Natural killer cell treated with Interleukin-12 subunit alpha and Interleukin-12 subunit beta and Interleukin-15 and Interleukin-18, amount 100 ng/mL, for 72 hours (primary cell): ENCODE measurements around the gene CMIP. TPM values are rescaled to one million over a fixed set of nuclear protein-coding genes. Genes with fewer than 3 reads are reported as not detected.
A peak's percentile ranks its signal among the peaks of the same experiment; 100 is the strongest.
"Not testable (repeated sequence)": the region's sequence is repeated elsewhere in the genome, so short reads cannot be mapped to it uniquely, and the experiment has no call there.

Experiments used
- ATAC-seq, 2 donors: fragments of 150-1000 bp; cut with Tn5 transposase in 1 of 2; sonication (Bioruptor Pico), chemical (Tn5 transposase) in 1 of 2; 2 replicates each; pipeline ENCODE4 v1.10.0; 2021
- DNase-seq: peaks from one replicate; pipeline ENCODE4 v3.0.0; 2022; ENCODE audit warnings: low spot score
- H3K27ac Mint-ChIP-seq, 2 donors: 1 replicate in 1 of 2; 2 replicates in 1 of 2; pipeline ENCODE4 v1.8.0; 2022; ENCODE audit warnings: mixed read lengths in 2 of 2, mild to moderate bottlenecking in 1 of 2, moderate library complexity in 1 of 2
- H3K27me3 Mint-ChIP-seq, 2 donors: 1 replicate in 1 of 2; 2 replicates in 1 of 2; pipeline ENCODE4 v1.8.0; 2022; ENCODE audit warnings: mixed read lengths in 2 of 2
- H3K36me3 Mint-ChIP-seq: one replicate; pipeline ENCODE4 v1.8.0; 2022; ENCODE audit warnings: mixed read lengths
- H3K4me1 Mint-ChIP-seq, 2 donors: 1 replicate in 1 of 2; 2 replicates in 1 of 2; pipeline ENCODE4 v1.8.0; 2022; ENCODE audit warnings: low read depth in 2 of 2, mixed read lengths in 2 of 2, mild to moderate bottlenecking in 1 of 2
- H3K4me3 Mint-ChIP-seq: one replicate; pipeline ENCODE4 v1.8.0; 2022; ENCODE audit warnings: mixed read lengths
- H3K9me3 Mint-ChIP-seq: 2 replicates; pipeline ENCODE4 v1.8.0; 2022; ENCODE audit warnings: mixed read lengths
- total RNA-seq, 2 donors: library from RNA; stranded (reverse); gene quantifications; one replicate each; pipeline ENCODE4 v1.2.3, GENCODE V29; 2022

CMIP gene
- total RNA-seq, 2 donors from 2014 or later: 48.0 to 57.6 TPM

DNA sequence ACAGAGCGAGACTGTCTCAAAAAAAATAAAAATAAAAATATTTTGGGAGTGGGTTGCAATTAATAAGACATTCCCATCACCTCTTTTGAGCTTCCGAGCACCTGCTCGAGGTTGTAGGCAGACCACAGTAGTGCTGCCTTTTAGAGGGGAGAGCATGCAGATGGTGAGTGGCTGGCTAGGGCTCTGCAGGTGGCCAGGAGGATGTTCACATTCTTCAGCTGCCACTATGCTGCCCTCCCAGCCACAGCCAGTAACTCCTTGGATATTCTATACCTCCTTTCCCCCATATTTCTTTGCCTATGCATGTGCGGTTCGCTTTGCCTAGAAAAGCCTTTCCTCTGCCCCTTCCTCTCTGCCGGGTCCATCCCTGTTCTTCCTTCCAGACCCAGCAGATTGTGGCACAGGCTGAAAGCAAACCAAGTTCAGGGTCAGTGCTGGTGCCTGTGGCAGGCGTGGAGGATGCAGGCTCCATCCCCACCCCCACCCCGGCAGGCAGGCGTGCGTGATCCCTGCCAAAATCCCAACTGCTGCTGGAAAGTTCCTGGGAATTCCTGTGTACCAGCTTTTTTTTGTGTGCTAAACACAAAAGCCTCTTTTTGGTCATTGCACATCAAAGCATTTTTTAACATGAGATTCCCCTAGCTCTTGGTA is 33.8 kb upstream of the CMIP start:
- peaks cover 0 to 7% of the 10 kb centered on the region in 2 donors for H3K27me3 Mint-ChIP-seq
- no peaks in the 10 kb centered on the region for H3K9me3 Mint-ChIP-seq
- no peak for DNase-seq
- no peak overlapping the region for H3K27ac Mint-ChIP-seq
- no peaks in the 10 kb centered on the region for H3K36me3 Mint-ChIP-seq
- H3K4me1 Mint-ChIP-seq: no peaks in the 10 kb centered on the region
- no peak overlapping the region for H3K4me3 Mint-ChIP-seq
- ATAC-seq: no peak

DNA sequence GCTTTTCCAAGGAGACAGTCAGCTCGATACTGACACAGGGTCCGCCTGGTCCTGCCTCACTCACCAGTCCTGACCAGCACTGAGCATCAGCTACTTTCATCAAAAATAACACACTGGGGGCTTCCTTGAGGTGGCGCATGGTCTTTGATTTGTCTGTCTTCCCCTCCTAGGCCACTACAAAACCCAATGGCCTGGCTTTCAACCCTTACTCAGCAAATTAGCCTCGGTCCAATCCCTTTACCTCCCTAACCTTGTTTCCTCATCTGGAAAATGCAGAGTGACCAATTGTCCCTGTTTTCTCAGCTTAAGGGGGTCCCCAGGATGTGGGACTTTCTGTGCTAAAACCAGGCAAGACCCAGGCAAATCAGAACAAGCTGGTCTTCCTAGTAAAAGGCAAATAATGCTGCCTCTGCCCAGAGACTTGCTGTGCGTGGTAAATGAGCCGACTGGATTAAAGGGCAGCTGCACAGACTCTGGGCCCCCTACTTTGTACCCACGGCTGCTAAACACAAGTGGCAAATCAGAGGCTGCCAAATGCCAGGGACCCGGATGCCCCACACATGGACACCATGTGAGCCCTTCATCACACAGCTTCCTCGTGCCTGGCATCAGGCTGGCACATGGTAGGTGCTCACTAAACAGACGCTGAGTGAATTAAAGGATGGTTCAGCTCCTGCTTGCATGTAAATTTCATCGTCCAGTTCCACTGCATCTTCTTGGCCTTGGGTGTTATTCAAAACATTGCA is 31.2 kb upstream of the CMIP start:
- Mint-ChIP-seq H3K36me3 (no peaks in the 10 kb centered on the region), H3K4me3 (no peak overlapping the region), H3K27me3 (peaks cover 0 to 7% of the 10 kb centered on the region in 2 donors), H3K27ac (no peak overlapping the region), H3K4me1 (no peaks in the 10 kb centered on the region), H3K9me3 (no peaks in the 10 kb centered on the region)
- ATAC-seq (no peak), DNase-seq (no peak)

DNA sequence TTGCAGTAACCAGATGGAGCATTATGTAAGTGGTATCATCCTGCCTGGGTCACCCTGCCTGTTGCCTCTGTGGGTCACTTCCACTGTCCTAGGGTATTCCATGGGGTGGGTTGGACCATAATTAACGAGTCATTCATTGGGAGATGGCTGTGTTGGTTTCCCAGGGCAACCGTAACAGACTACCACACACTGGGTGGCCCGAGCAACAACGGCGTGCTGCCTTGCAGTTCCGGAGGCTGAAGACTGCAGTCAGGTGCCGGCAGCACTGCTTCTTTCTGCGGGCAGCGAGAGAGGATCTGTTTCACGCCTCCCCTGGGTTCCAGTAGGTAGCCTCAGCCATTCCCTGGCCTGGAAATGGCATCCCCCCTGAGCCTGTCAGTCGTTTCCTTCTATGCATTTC is 28.9 kb upstream of the CMIP start:
- H3K4me3 Mint-ChIP-seq: no peak overlapping the region
- DNase-seq: no peak
- H3K27ac Mint-ChIP-seq: no peak overlapping the region
- H3K9me3 Mint-ChIP-seq: no peaks in the 10 kb centered on the region
- ATAC-seq: no peak
- peaks cover 0 to 2% of the 10 kb centered on the region in 2 donors for H3K27me3 Mint-ChIP-seq
- no peaks in the 10 kb centered on the region for H3K4me1 Mint-ChIP-seq
- no peaks in the 10 kb centered on the region for H3K36me3 Mint-ChIP-seq

DNA sequence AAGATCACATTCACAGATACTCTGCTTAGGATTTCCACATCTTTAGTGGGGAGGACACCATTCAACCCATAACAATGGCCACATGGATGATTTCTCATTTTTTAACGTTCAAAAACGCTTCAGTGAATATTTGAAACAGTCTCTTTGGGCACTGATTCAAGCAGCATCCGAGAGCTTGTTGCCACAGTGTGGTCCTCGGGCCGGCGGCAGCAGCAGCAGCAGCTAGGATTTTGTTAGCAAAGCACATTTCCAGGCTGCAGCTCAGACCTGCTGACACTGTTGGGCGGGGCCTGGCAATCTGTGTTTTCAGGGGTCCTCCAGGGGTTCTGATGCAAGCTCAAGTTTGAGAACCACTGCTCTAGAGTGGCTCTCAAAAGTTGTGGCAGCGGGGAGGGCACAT is 27.9 kb upstream of the CMIP start:
- H3K27ac Mint-ChIP-seq: no peak overlapping the region
- DNase-seq: no peak
- H3K36me3 Mint-ChIP-seq: no peaks in the 10 kb centered on the region
- H3K9me3 Mint-ChIP-seq: no peaks in the 10 kb centered on the region
- ATAC-seq: no peak
- no peaks in the 10 kb centered on the region for H3K4me1 Mint-ChIP-seq
- peaks cover 0 to 2% of the 10 kb centered on the region in 2 donors for H3K27me3 Mint-ChIP-seq
- no peak overlapping the region for H3K4me3 Mint-ChIP-seq

- Mint-ChIP-seq H3K4me1 (no peaks in the 10 kb centered on the region), H3K9me3 (no peaks in the 10 kb centered on the region), H3K27ac (no peak overlapping the region), H3K27me3 (no peaks in the 10 kb centered on the region), H3K36me3 (no peaks in the 10 kb centered on the region), H3K4me3 (no peak overlapping the region)
- no peak for ATAC-seq
- no peak for DNase-seq
Observed at GRCh38 chr16:81417210-81417609, 27.4 kb upstream of the CMIP start.

GRCh38 chr16:81419806-81420205 is 24.8 kb upstream of the CMIP start:
- DNase-seq (no peak), ATAC-seq (no peak)
- Mint-ChIP-seq H3K4me3 (no peak overlapping the region), H3K4me1 (peaks cover 6 to 8% of the 10 kb centered on the region in 2 donors), H3K36me3 (no peaks in the 10 kb centered on the region), H3K27ac (no peak overlapping the region), H3K27me3 (no peaks in the 10 kb centered on the region), H3K9me3 (peaks cover under 1% of the 10 kb centered on the region)

DNA sequence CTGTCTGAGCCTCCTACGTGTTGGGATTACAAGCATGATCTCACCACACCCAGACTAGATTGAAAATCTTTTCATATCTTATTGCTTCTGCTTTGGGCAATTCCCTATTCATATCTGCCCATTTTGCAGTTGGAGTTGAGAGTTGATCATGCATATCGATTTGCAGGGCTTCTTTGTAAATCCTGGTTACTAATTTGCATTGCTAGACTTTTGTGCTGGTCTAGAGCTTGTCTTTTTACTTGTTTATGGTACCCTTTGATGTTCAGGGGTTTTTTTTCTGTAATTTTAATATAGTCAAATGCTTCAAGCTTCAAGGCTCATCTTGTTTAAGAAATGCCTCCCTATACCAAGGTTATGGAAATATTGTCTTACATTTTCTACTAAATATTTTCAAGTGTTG is 23.5 kb upstream of the CMIP start:
- Mint-ChIP-seq H3K36me3 (no peaks in the 10 kb centered on the region), H3K27ac (no peak overlapping the region), H3K27me3 (peaks cover 0 to 2% of the 10 kb centered on the region in 2 donors), H3K4me1 (peaks cover 9 to 12% of the 10 kb centered on the region in 2 donors), H3K4me3 (no peak overlapping the region), H3K9me3 (peaks cover 2% of the 10 kb centered on the region)
- DNase-seq: no peak
- no peak for ATAC-seq

DNA sequence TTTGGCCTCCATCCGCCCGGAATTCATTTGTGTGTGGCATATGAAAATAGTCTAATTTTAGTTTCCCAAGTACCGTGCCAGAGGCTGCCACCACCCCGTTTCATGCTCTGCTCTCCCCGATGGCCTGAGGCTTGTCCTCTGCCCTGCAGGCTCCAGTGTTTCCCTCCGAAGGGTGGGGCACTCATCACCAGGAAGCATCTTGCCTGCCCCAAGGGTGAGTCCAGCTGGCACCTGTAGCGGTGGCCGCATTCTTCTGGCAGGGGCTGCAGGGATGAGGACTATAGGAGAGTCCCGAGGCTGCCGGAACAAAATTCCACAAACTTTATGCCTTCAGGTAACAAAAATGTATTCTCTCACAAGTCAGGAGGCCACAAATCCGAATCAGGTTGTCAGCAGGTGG is 23.1 kb upstream of the CMIP start:
- no peaks in the 10 kb centered on the region for H3K36me3 Mint-ChIP-seq
- H3K27me3 Mint-ChIP-seq: peaks cover 0 to 2% of the 10 kb centered on the region in 2 donors
- H3K9me3 Mint-ChIP-seq: peaks cover 2% of the 10 kb centered on the region
- DNase-seq: no peak
- H3K4me1 Mint-ChIP-seq: peaks cover 9 to 12% of the 10 kb centered on the region in 2 donors
- ATAC-seq: no peak
- H3K27ac Mint-ChIP-seq: no peak overlapping the region
- no peak overlapping the region for H3K4me3 Mint-ChIP-seq

DNA sequence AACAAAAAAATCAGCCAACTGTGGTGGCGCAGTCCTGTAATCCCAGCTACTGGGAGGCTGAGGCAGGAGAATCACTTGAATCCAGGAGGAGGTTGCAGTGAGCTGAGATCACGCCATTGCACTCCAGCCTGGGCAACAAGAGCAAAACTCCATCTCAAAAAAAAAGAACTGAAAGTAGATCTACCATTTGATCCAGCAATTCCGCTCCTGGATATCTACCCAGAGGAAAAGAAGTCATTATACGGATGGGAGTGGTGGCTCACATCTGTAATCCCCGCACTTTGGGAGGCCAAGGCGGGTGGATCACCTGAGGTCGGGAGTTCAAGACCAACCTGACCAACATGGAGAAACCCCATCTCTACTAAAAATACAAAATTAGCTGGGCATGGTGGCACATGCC is 22.5 kb upstream of the CMIP start:
- peaks cover 10 to 12% of the 10 kb centered on the region in 2 donors for H3K4me1 Mint-ChIP-seq
- not testable (repeated sequence) for H3K9me3 Mint-ChIP-seq, H3K36me3 Mint-ChIP-seq, H3K4me3 Mint-ChIP-seq, ATAC-seq, H3K27me3 Mint-ChIP-seq, DNase-seq, H3K27ac Mint-ChIP-seq

DNA sequence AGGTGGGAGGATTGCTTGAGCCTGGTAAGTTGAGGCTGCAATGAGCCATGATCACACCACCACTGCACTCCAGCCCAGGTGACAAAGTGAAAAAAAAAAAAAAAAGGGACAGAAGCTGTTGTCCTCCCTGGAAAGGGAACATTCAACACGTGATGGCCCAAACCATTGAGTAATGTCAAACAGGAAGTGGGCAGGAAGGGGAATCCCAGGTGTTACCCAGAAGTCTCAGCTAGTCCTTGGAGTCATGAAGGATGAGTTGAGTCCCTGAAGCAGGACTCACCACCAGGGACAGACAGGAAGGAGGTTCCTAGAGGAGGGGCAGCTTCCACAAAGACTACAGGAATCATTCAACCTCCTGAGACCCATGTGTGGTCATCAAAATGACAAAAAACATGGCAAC is 19.8 kb upstream of the CMIP start:
- DNase-seq: no peak
- peaks cover 12 to 16% of the 10 kb centered on the region in 2 donors for H3K4me1 Mint-ChIP-seq
- peak overlapping the region; percentile 1 for H3K4me3 Mint-ChIP-seq
- peak overlapping the region; percentile 26 to 41 for H3K27ac Mint-ChIP-seq
- H3K36me3 Mint-ChIP-seq: no peaks in the 10 kb centered on the region
- peaks cover 0 to 2% of the 10 kb centered on the region in 2 donors for H3K27me3 Mint-ChIP-seq
- ATAC-seq: peak; percentile 63 to 78
- H3K9me3 Mint-ChIP-seq: peaks cover 2% of the 10 kb centered on the region

- ATAC-seq (no peak), DNase-seq (no peak)
- H3K27ac Mint-ChIP-seq: no peak overlapping the region
- no peak overlapping the region for H3K4me3 Mint-ChIP-seq
- H3K4me1 Mint-ChIP-seq: peaks cover 18 to 21% of the 10 kb centered on the region in 2 donors
- peaks cover 0 to 4% of the 10 kb centered on the region in 2 donors for H3K27me3 Mint-ChIP-seq
- H3K9me3 Mint-ChIP-seq: peaks cover 2% of the 10 kb centered on the region
- no peaks in the 10 kb centered on the region for H3K36me3 Mint-ChIP-seq
Observed at GRCh38 chr16:81427219-81427618, 17.4 kb upstream of the CMIP start.

DNA sequence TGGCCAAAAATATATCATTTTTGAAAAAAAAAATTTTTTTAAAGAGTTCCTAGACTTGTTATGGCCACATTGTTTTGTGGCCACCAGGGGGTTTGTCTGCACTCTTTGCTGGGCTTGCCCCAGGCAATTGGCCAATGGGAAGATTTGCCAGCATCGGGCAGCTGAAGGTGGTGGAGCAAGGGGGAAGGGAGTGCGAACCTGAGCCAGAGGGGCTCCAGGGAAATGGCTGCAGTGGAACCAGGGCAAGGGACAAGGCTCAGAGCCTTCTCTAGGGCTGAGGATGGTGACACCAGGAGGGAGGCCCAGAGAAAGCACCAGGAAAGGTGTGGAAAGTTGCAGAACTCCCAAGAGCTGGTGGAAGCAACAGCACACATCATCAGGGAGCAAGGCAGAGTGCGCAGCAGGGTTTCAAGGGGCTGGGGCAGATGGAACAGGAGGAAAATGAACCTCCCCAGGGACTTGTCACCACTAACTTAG is 15.5 kb upstream of the CMIP start:
- Mint-ChIP-seq H3K27me3 (peaks cover 0 to 4% of the 10 kb centered on the region in 2 donors), H3K4me1 (peaks cover 17 to 21% of the 10 kb centered on the region in 2 donors), H3K9me3 (peaks cover 2% of the 10 kb centered on the region), H3K36me3 (no peaks in the 10 kb centered on the region), H3K4me3 (no peak overlapping the region), H3K27ac (peak overlapping the region in 1 of 2 donors; percentile 44)
- DNase-seq: no peak
- no peak for ATAC-seq

GRCh38 chr16:81431554-81432353 is 12.9 kb upstream of the CMIP start:
- Mint-ChIP-seq H3K36me3 (no peaks in the 10 kb centered on the region), H3K27me3 (peaks cover 0 to 2% of the 10 kb centered on the region in 2 donors), H3K4me3 (no peak overlapping the region), H3K4me1 (peaks cover 11 to 12% of the 10 kb centered on the region in 2 donors), H3K27ac (peak overlapping the region in 1 of 2 donors; percentile 22), H3K9me3 (no peaks in the 10 kb centered on the region)
- no peak for ATAC-seq
- DNase-seq: no peak
